HG03565 (cell line): ENCODE data around the gene SLC16A3.

Experiments
- ATAC-seq: cut with Tn5 transposase; IDR thresholded peaks from one replicate; pipeline ENCODE4 v1.9.1; 2021; ENCODE audit warnings: mild to moderate bottlenecking, moderate library complexity; ENCODE audit not compliant: unreplicated experiment

SLC16A3 gene

GRCh38 chr17:82221341-82221902 is 7.4 kb upstream of the SLC16A3 start:
- ATAC-seq, result no peak

DNA sequence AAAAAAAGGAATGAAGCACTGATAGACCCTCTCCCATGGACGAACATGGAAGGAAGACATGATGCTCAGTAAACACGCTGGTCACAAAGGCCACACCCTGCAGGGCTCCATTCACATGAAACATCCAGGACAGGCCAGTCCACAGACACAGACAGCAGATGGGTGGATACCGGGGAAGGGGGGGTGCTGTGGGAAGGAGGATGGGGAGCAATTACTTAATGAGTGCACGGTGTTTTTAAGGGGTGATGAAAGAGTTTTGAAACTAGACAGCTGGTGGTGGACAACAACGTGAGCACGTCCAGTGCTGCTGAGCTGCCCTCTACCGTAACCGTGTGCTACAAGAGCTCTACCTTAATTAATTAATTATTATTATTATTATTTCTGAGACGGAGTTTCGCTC is 6.0 kb upstream of the SLC16A3 start:
- ATAC-seq, result no peak

GRCh38 chr17:82223517-82223916 is 5.3 kb upstream of the SLC16A3 start:
- ATAC-seq, result no peak

- ATAC-seq, result no peak
Observed at GRCh38 chr17:82224666-82225065, 4.2 kb upstream of the SLC16A3 start.

GRCh38 chr17:82225368-82226029 is 3.3 kb upstream of the SLC16A3 start:
- no peak for ATAC-seq

- ATAC-seq, result no peak
Observed at GRCh38 chr17:82226146-82226808, 2.6 kb upstream of the SLC16A3 start.

DNA sequence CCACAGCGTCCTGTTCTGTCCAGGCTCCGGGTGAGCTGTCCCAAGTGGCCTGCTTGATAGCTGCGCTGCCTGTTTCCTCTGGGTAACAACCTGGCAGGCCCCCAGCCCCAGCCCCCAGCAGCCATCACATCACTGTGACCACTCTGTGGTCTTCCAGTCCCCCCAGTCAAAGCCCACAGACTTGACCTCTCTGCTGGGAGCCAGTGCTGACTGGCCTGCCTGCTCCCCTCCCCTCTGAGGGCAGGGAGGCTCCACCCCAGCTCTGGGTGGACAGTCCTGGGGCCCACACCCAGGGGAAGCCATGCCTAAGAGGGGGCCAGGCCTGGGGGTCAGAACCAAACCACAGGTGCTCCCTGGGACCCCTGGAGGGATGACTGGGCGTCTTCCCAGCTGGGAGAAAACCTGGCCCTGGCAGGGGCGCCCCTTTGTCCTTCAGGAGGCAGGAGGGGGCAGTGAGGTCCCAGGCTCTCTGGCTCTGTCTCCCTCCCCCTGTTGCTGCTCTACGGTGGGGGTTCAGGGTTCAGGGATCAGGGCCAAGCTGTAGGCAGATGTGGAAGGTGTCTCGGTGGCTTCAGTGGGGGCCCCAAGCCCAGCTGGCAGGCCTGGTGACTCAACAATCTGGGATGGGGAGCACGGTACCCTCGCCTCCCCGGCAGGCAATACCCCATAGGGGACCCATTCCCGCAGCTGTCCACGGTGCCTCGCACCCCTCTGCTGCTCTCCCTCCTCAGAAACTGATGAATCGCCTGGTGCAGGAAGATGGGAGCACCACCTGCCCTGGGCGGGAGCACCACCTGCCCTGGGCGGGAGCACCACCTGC is 1.8 kb upstream of the SLC16A3 start:
- no peak for ATAC-seq

DNA sequence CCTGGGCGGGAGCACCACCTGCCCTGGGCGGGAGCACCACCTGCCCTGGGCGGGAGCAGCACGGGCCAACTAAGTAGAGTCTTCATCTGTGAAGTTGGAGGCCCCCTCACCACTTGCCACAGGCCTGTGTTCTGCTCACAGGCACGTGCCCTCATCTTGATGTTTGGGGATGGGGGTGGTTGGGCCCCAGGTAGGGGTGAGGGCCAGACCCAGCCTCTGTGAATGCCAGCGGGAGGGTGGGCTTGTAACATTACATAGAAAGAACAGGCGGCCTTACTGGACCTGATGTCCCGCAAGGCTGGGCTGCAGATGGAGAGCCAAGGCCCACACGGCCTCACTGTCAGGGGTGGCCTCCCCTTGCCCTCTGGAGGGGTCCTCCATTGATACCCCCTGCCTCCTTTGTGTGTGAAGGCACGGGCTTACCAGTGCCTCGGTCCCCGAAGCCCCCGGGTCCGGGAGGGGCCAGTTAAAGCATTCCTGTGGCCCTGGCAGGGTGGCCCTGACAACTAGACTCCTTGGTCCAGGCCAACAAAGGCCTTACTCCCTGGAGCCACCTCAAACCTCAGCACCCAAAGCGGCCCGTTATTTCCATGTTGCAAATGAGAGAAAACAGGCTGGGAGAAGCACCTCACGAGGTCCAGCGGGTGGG is 1.1 kb upstream of the SLC16A3 start:
- no peak for ATAC-seq

DNA sequence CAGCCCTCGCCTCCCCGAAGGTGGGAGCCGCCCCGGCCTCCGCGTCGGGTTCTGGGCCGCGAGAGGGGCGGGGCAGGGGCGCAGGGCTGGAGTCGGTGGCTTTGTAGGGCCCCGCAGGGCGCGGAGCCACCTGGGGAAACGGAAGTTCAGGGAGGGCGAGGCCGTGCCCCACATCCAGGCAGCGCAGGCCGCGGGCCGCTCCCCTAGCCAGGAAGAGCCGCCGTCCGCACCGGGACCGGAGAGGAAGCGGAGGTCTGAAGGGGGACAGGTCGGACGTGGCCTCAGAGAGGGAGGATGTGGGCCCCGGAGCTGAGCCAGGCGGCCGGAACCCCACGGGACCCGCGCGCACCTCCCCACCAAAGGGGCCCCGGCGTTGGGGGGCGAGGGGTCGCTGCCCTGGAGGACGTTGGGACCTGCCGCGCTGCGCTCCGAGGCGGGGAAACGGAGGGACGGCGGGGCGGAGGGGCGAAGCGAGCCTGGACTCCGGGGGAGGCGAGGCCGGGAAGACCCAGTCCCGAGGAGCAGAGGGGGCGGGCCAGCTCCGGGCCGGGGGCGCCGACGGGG is 482 bp upstream of the SLC16A3 start:
- no peak for ATAC-seq

DNA sequence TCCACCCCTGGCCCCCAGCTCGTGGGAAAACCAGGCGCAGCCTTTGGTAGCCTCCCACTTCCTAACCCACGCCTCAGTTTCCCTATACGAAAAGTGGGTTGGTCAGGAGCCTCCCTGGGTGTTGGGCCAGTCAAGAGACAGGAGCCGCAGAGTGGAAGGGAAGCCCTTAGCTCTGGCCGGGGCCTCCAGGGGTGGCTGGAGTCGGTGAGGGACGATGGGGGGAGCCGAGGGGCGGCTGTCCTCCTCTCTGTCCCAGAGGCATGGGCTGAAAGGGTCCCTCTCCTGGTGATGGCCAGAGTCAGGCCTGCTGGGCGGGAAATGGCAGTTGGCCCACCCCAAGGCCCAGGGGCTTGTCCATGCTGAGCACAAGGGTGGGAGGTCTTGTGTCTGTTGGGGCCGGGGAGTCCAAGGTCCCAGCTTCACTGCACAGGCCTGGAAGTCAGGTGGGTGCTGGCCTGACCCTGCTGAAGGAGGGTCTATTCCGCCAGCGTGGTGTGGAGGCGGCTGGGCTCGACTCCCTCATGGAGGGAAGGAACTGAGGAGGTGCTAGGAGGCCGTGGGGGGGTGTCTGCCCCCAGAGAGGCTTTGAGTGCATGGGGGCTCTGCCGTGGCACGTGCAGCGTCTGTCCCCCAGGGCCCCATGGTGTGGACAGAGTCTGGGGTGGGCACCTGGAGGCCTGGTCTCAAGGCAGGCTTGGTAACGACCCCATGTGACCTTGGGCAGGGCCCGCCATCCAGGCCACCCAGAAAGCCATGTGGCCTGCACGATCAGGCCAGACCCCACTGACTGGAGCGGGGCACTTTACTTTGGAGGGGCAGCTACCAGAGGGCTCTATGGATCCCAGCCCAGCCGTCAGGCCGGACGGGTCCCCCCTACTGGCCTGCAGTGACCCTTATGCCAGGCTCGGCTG is 1.1 kb downstream of the SLC16A3 start:
- ATAC-seq, result no peak

DNA sequence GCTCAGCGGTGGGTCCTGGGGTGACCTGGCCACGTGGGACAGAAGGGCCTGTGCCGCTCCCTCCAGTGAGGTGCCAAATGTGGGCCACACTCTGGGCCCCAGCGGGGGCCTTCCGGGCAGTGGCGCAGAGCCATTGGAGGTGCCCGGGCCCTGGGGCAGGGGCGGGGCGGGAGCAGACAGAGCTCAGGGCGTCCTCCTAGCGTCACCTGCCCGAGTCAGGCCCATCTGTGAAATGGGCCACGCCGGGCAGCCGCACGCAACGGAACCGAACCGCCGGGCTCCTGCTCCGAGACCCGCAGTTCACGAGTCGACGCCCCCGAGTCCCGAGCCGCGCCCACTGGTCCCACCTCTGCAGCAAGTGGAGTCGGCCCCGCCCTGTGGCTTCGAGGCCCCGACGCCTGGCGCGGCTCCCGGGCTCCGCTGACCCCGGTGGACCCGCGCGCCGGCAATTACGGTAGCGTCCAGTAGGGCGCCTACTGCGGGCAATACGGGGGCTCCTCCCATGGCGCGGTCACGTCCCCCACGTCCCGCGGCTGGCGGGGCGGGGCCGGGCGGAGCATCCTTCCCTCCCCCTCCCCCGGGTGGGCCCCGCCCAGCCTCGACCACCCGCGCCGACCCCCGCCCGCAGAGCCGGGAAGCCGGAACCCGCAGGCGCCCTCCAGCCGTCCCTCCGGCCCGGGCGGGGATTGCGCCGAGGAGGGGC is 1.9 kb downstream of the SLC16A3 start:
- no peak for ATAC-seq

GRCh38 chr17:82231312-82231561 is 2.4 kb downstream of the SLC16A3 start:
- no peak for ATAC-seq

DNA sequence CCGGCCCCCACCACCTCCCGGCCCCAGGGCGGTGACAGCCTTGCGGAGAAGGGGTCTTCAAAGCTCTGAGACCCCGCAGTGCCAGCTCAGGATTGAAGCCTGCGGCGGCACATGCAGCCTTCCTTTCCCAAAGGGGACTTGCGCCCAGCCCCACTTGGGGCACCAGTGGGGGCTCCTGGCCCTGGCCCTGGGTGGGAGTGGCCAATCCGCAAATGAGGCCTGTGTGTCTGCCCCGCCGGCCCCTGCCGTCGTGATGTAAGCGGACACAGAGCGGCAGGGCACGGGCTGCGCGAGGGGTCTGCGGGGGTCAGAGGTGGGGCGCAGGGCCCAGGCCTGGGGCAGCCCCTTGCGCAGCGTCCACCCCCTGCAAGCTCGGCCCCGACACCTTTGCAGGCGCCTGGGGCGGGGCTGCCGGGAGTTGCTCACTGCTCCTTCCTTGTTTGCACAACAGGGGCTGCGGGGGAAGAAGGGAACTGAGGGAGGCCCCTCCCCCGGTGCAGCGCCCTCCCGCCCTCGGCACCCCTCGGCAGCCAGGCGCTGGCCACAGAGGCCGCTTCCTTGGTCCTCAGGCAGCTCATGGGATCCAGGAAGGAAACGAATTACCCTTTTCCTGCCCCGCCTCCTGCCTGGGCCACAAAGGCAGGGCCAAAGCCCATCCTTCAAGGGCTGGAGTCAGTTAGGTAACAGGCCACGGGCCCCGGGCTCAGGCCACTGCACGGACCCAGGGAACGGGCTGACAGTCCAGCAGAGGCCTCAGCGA is 2.9 kb downstream of the SLC16A3 start:
- no peak for ATAC-seq

GRCh38 chr17:82232322-82232820 is 3.5 kb downstream of the SLC16A3 start:
- ATAC-seq, result no peak

DNA sequence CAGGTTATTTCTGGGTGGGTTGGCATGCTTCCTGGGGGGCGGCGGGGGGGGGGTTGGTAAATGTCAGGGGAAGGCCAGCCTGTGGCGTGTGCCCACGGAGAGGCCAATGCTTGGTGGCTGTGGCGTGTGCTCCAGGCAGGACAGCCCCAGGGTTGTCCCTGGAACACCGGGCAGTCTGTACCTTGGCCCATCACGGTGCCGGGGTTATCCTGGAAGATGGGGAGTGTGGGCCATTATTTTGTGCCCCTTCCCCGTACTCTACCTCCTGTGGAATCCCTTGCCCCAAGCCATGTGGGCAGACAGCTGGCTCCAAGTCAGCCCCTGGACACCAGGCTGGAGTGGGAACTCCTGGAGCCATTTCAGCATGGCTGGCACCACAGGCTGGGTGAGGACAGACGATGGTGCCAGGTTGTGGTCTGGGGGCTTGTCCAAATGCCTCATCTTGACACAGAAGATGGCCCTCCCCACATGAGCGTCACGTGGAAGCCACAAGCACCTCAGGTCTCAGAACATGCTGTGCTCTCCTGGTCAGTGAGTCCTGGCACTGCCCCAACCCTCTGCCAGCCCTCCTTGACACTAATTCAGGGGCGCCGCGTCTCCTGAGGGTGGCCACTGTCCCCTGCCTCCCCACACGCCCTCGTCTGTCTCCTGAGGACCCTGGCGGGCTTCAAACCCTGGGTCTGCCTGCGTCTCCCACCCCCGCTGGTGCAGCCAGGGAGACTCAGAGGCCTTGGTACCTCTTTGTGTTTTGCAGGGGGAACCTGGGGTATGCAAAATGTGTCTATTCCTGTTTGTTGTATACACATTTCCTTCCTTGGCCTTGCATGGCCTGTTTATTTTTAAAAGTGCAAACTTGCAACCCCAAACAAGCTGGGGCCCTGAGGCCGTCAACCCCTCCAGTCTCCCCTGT is 4.3 kb downstream of the SLC16A3 start:
- no peak for ATAC-seq

DNA sequence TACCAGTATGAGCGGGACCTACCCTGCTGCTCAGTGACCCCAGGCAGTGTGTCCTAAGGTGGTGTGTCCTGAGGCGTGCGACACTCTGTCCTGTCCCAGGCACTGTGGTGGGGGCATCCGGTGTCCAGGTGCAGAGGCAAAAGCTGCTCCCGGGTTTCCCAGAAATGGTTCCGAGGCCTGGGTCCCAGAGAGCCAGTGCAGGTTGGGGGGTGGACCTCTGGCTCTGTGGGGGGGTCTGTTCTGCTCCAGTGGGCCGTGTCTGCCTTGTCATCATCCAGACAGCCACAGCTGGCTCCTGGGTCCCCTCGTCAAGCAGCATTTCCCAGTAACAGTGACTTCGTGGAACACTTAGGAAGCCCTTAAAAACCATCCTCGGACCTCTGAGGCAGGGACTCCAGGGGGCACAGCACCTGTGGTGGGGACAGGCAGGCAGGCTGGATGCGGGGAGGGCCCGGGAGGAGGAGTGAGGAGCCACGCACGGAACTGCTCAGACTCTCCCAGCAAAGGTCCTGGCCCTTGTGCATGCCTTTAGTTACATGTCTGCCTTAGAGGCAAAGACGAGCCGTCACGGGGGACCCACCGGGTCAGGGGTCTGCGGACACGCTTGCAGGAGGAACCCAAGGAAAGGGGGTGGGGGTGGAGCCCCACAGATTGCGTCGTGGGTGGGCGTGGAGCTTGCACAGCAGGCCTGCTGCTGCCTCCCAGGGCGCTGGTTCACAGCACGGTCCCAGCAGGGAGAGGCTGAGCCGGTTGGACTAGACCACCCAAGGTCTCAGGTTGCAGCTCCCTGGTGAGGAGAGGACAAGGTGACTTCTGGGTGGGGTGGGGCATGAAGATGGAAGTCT is 5.6 kb downstream of the SLC16A3 start:
- no peak for ATAC-seq
